ENCODE data around the gene MINK1. TPM values are rescaled to one million over a fixed set of nuclear protein-coding genes. Genes with fewer than 3 reads are reported as not detected.

MINK1 gene
- total and polyA plus RNA-seq, 2 of the 13 experiments (the other 11 are each of a cell fraction or from before 2014, with no cell fraction given): 17.2 to 63.9 TPM

- TF ChIP-seq GPBP1L1 (CRISPR knock-in tag; IDR thresholded peaks at IDR 0.05) (no peak), NFIB (CRISPR knock-in tag; IDR thresholded peaks at IDR 0.05; ENCODE audit: borderline replicate concordance) (no peak), IKZF1 (IDR thresholded peaks at IDR 0.05) (no peak), ZNF83 (CRISPR knock-in tag; IDR thresholded peaks at IDR 0.05; ENCODE audit: borderline replicate concordance) (no peak), NFE2L2 (IDR thresholded peaks at IDR 0.05; ENCODE audit: low read length) (no peak), RARA (CRISPR knock-in tag; IDR thresholded peaks at IDR 0.05) (no peak; the same call in 1 of the 2 replicates), TOPORS (CRISPR knock-in tag; IDR thresholded peaks at IDR 0.05) (no peak), ATF4 (CRISPR knock-in tag; IDR thresholded peaks at IDR 0.05) (0 out of 4 replicates have a peak, but pooled peaks of 1 of the 2 experiments have one; percentile 16), ZNF317 (CRISPR knock-in tag; IDR thresholded peaks at IDR 0.05) (no peak), ASH2L (IDR thresholded peaks at IDR 0.05; ENCODE audit: insufficient read length, low read depth, low read length) (no peak), GATAD2A (CRISPR knock-in tag; IDR thresholded peaks at IDR 0.05) (0 out of 2 replicates have a peak, but pooled peaks have one; percentile 34), MAF1 (CRISPR knock-in tag; IDR thresholded peaks at IDR 0.05; ENCODE audit: borderline replicate concordance) (no peak), ZBTB8A (CRISPR knock-in tag; IDR thresholded peaks at IDR 0.05; ENCODE audit: borderline replicate concordance, low read depth) (0 out of 2 replicates have a peak, but pooled peaks have one; percentile 62), IKZF5 (CRISPR knock-in tag; IDR thresholded peaks at IDR 0.05) (no peak), ZNF792 (CRISPR knock-in tag; IDR thresholded peaks at IDR 0.05) (0 out of 2 replicates have a peak, but pooled peaks have one; percentile 17), BRCA1 (CRISPR knock-in tag; IDR thresholded peaks at IDR 0.05) (no peak), ZNF597 (CRISPR knock-in tag; IDR thresholded peaks at IDR 0.05) (no peak), ZNF263 (CRISPR knock-in tag; IDR thresholded peaks at IDR 0.05) (peak; percentile 34; the same call in 1 of the 2 replicates), FOXK2 (IDR thresholded peaks at IDR 0.05) (no peak), TBX3 (IDR thresholded peaks at IDR 0.05; ENCODE audit: borderline replicate concordance) (no peak), ZNF496 (CRISPR knock-in tag; IDR thresholded peaks at IDR 0.05; ENCODE audit: insufficient replicate concordance) (no peak), THAP8 (CRISPR knock-in tag; IDR thresholded peaks at IDR 0.05; ENCODE audit: borderline replicate concordance) (peak; percentile 69; the same call in 1 of the 2 replicates), RFX1 (IDR thresholded peaks at IDR 0.05) (no peak), MNT (IDR thresholded peaks at IDR 0.05) (peak; percentile 59), HOXD1 (CRISPR knock-in tag; IDR thresholded peaks at IDR 0.05) (no peak)
Measured at GRCh38 chr17:4833941-4834680, 971 bp downstream of the MINK1 start (continued).
